MCF 10A (cell line): Measurements from ENCODE around the gene SEC14L3. TPM values are rescaled to one million over a fixed set of nuclear protein-coding genes. Genes with fewer than 3 reads are reported as not detected.
A peak's percentile ranks its signal among the peaks of the same experiment; 100 is the strongest.
"Not testable (repeated sequence)": the region's sequence is repeated elsewhere in the genome, so short reads cannot be mapped to it uniquely, and the experiment has no call there.

Experiments used
- BruUV-seq: library from RNA; stranded (reverse); fragments of 400-500 nt; replicated peaks from 2 replicates; lab custom pipeline; 2021; lab: Mats Ljungman, UMichigan
- CTCF ChIA-PET: fragments of 300-600 bp; sonication (Branson Sonifier 250); formaldehyde crosslinking; extraction: SDS; loops from one replicate; lab custom pipeline; 2021; ENCODE audit warnings: antibody characterized with exemption, inconsistent platforms; lab: Yijun Ruan, JAX
- POLR2A ChIA-PET: fragments of 300-600, 350-650 bp; sonication (Branson Sonifier 250); formaldehyde crosslinking; extraction: SDS; loops from one replicate; lab custom pipeline; 2020; ENCODE audit warnings: antibody characterized with exemption, inconsistent platforms; lab: Yijun Ruan, JAX
- DNase-seq: peaks from one replicate; pipeline ENCODE4 v3.0.0-alpha.2; 2018; ENCODE audit not compliant: unreplicated experiment
- H3K27ac Mint-ChIP-seq: one replicate; pipeline ENCODE4 v1.8.0; 2022; ENCODE audit warnings: mild to moderate bottlenecking, low read depth, mixed read lengths; ENCODE audit not compliant: unreplicated experiment
- H3K27me3 Mint-ChIP-seq: one replicate; pipeline ENCODE4 v1.8.0; 2022; ENCODE audit warnings: mixed read lengths; ENCODE audit not compliant: insufficient read depth, unreplicated experiment
- H3K36me3 Mint-ChIP-seq: one replicate; pipeline ENCODE4 v1.8.0; 2022; ENCODE audit warnings: mild to moderate bottlenecking, moderate library complexity, mixed read lengths; ENCODE audit not compliant: insufficient read depth, unreplicated experiment
- H3K4me1 Mint-ChIP-seq: one replicate; pipeline ENCODE4 v1.8.0; 2022; ENCODE audit warnings: mixed read lengths; ENCODE audit not compliant: insufficient read depth, unreplicated experiment
- H3K4me3 Mint-ChIP-seq: one replicate; pipeline ENCODE4 v1.8.0; 2022; ENCODE audit warnings: mild to moderate bottlenecking, moderate library complexity, mixed read lengths; ENCODE audit not compliant: unreplicated experiment
- H3K9me3 Mint-ChIP-seq: one replicate; pipeline ENCODE4 v1.8.0; 2022; ENCODE audit warnings: mixed read lengths; ENCODE audit not compliant: unreplicated experiment
- CTCF ChIP-seq: fragments of 200-600 bp; IDR thresholded peaks from one replicate; pipeline ENCODE4 v1.8.0; 2022; ENCODE audit warnings: antibody characterized with exemption, mild to moderate bottlenecking; ENCODE audit not compliant: unreplicated experiment
- intact Hi-C: fragments of 100-400 bp; cut with micrococcal nuclease; formaldehyde crosslinking; loops from 2 replicates; pipeline ENCODE4 v1.14.1; 2022
- total RNA-seq: library from RNA; stranded (reverse); gene quantifications from 2 replicates; pipeline ENCODE4 v1.2.3, GENCODE V29; 2022

The SEC14L3 gene
- total RNA-seq, 1 experiment from 2014 or later = not detected

DNA sequence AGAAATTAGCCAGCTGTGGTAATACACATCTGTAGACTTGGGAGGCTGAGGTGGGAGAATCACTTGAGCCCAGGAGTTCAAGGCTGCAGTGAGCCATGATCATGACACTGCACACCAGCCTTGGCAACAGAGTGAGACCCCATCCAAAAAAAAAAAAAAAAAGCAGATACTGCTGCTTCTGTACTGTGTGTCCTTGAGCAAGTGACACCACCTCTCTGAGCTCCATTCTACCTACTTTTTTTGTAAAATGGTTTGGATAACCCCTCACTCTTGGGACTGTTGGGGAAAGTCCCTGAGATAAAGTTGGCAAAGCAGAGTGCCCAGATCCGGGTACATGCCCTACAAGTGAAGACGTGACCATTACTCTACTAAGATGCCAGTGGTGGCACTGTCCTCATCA is 2.7 kb downstream of the SEC14L3 start:
- peaks cover 32% of the 10 kb centered on the region for H3K27me3 Mint-ChIP-seq
- intact Hi-C loops = no loop called here
- POLR2A ChIA-PET = no interaction called here

GRCh38 chr22:30460555-30460954 is 11.3 kb downstream of the SEC14L3 start:
- H3K4me1 Mint-ChIP-seq, H3K27ac Mint-ChIP-seq, DNase-seq, H3K9me3 Mint-ChIP-seq, intact Hi-C loops, BruUV-seq, H3K36me3 Mint-ChIP-seq, CTCF ChIA-PET, H3K4me3 Mint-ChIP-seq, POLR2A ChIA-PET: not testable (repeated sequence)
- peaks cover 18% of the 10 kb centered on the region for H3K27me3 Mint-ChIP-seq

More for the DNA sequence above, 2.7 kb downstream of the SEC14L3 start:
- H3K9me3 Mint-ChIP-seq = peaks cover 6% of the 10 kb centered on the region
- CTCF ChIA-PET = interaction anchor here (0.6 to 1.0 kb wide), 3 partner anchors 20 to 373 kb away, joined by 3 to 5 read pairs (median 3); no protein-coding TSS in a partner anchor
- no peak overlapping the region for H3K4me3 Mint-ChIP-seq
- DNase-seq = no peak
- H3K36me3 Mint-ChIP-seq = no peaks in the 10 kb centered on the region
- no TSS peak for BruUV-seq
- H3K4me1 Mint-ChIP-seq = peaks cover 8% of the 10 kb centered on the region
- H3K27ac Mint-ChIP-seq = no peak overlapping the region
- TF ChIP-seq CTCF = no peak

GRCh38 chr22:30460147-30460546 is 11.7 kb downstream of the SEC14L3 start:
- CTCF ChIA-PET = interaction anchor here (1.8 kb wide), 1 partner anchor 25 kb away, joined by 9 read pairs; no protein-coding TSS in a partner anchor
- Mint-ChIP-seq H3K4me3 (no peak overlapping the region), H3K27ac (no peak overlapping the region), H3K27me3 (peaks cover 14% of the 10 kb centered on the region), H3K4me1 (no peaks in the 10 kb centered on the region), H3K9me3 (no peaks in the 10 kb centered on the region), H3K36me3 (peaks cover 6% of the 10 kb centered on the region)
- no TSS peak for BruUV-seq
- no peak for TF ChIP-seq CTCF
- POLR2A ChIA-PET = no interaction called here
- peak; percentile 31 for DNase-seq
- intact Hi-C loops = no loop called here

DNA sequence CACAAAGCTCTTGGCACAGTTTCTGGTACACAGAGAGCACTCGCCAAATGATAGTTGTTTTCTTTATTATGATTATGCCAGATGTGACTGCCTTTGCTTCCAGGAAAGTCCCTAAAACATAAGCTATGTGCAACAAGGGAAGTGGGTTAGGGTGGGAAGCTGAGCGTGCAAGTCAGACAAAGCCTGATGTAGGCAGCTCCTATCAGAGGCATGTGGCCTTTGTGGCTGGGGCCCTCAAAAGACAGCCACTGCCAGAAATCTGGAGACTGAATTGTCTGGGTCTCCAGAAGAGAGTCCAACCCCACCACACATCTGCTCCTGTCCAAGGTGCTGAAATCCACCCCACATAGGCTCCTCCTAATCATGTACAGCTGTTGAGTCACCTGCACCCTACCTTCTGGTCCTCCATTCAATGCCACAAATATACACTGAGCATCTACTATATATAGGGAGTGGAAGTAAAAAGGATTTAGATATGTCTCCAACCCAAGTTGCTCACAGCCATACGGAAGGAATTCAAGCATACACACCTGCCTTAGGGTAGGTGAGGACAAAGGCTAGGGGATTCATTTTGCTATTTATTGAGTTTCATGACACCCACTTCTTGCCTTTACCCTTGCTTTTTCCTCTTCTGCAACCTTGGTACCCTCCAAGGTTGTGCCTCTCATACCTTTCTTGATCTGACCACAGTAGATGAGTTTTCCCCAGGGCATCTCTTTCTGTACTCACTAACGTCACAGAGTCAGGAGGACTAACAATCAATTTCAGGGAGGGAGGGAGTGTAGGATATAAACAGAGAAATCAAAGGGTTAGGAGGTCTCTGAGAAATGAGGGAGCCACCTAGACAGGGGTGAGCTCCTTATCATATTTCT is 12.4 kb downstream of the SEC14L3 start:
- TF ChIP-seq CTCF = no peak
- Mint-ChIP-seq H3K4me1 (no peaks in the 10 kb centered on the region), H3K36me3 (peaks cover 6% of the 10 kb centered on the region), H3K9me3 (no peaks in the 10 kb centered on the region), H3K27me3 (peaks cover 11% of the 10 kb centered on the region), H3K4me3 (no peak overlapping the region), H3K27ac (no peak overlapping the region)
- no TSS peak for BruUV-seq
- CTCF ChIA-PET = interaction anchor here (0.6 to 2.4 kb wide), 4 partner anchors 14 to 28 kb away, joined by 3 to 9 read pairs (median 6); no protein-coding TSS in a partner anchor
- POLR2A ChIA-PET = no interaction called here
- peak; percentile 55 for DNase-seq
- intact Hi-C loops = no loop called here
